M059J (cell line): ENCODE results near the gene LTK. TPM values are rescaled to one million over a fixed set of nuclear protein-coding genes. Genes with fewer than 3 reads are reported as not detected.

Source experiments
- DNase-seq: peaks from one replicate; pipeline ENCODE4 v3.0.0-alpha.2; 2012; ENCODE audit warnings: low read depth
- total RNA-seq: library from RNA; depleted of rRNA; stranded (reverse); fragments of >200 nt; shearing (Covaris generic); gene quantifications from 2 replicates; pipeline ENCODE4 v1.2.3, GENCODE V29; 2014

Gene LTK
- total RNA-seq, 1 experiment from 2014 or later = not detected

DNA sequence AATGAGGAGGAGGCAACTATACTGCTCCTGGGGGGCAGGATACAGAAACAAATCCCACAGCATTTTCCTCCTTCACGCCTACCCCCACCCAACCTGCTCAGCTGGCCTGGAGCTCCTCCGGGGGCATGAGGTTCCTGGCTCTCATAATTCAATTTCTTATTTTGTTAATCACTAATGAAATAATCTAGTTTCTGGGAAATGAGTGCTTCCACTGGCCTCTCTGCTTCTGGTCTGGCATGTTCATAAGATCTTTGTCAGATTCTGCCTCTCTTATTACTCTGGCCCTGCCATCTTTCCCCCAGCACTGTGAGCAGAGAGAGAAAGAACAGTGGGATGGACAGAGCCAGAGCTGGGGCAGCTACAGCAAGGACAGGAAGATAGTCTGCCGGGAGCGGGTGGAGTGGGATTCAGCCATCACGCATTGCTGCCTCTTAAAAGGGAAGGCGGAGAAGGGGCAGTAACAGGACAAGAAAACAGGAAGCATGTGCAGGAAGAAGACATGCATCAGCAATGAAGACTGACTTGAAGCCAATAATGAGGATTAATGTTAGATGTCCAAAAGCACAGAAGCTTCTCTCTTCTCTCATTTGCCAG is 16.8 kb upstream of the LTK start:
- DNase-seq = no peak

DNA sequence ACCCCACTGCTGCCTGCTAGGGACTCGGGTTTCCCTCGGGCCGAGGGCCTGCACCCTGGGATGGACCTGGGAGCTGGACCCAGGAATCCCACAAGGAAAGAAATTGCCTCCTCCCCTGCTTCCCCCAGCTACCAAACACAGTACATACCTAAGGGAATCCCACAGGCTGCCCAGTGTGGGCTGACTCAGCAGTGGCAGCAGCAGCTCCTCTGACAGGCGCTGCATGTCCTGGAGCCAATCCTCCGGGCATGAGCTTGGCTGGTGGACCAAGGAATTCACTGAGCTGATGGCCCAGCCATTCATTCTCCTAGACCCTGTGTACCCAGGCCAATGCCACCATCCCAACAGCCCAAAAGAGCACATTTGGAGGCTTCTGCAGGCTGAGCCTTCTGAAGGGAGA is 9.5 kb upstream of the LTK start:
- DNase-seq = peak; percentile 32

DNA sequence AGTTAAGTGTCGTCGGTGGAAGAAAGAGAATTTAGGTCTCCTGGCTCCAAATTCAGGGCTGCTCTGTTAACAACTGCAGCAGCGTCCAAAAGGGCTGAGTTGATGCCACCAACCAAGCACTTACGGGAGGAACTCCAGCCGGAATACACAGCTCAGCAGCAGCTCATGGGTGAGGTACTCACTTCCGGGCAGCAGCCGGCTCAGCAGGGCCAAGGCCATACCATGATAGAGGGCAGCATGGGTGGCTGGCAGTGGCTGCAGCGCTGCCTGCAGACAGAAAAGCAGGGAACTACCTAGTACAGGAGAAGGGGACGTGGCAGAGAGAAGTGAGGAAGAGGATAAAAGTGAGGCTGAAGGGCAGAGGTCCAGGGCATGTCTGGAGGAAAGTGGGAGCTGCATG is 8.0 kb upstream of the LTK start:
- DNase-seq = no peak

DNA sequence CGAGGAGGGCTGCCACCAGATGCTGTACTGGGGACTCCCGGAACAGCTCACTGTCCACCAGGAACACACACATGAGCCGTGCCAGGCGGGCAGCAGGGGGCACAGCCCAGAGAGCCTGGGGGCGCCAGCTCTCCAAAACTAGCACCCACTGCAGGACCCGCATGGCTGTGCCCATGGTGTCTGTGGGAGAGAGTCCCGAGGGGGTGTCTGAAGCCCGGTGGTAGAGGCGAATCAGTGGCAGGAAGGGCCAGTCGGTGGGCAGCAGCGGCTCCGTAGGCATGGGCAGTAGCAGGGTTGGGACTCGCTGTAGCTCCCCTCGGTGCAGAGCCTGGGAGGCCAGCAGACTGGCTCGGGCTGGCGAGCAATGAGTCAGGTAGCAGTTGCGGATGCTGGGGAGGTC is 7.0 kb upstream of the LTK start:
- no peak for DNase-seq

DNA sequence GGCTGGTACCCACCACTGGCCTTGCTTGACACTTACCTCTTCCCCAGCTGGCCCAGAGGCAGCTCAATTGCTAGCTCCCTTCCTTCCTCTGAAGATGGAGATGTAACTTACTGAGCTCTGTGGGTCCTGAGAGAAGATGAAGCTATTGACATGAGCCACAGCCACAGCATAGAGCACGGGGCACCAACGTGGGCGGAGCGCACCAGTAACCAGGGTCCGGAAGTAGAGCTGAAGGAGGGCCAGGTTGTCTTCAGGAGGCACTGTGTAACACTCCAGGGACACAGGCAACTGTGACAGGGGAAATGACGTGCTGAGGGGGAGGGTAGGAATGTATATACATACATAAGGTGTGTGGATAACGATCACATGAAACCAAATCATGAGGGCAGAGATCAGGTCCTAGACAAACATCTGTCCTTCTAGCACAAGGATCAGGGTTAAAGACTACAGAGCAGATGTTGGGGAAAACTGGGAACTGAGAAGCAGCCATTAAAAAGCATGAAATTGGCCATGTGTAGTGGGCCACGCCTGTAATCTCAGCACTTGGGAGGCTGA is 4.3 kb upstream of the LTK start:
- no peak for DNase-seq

DNA sequence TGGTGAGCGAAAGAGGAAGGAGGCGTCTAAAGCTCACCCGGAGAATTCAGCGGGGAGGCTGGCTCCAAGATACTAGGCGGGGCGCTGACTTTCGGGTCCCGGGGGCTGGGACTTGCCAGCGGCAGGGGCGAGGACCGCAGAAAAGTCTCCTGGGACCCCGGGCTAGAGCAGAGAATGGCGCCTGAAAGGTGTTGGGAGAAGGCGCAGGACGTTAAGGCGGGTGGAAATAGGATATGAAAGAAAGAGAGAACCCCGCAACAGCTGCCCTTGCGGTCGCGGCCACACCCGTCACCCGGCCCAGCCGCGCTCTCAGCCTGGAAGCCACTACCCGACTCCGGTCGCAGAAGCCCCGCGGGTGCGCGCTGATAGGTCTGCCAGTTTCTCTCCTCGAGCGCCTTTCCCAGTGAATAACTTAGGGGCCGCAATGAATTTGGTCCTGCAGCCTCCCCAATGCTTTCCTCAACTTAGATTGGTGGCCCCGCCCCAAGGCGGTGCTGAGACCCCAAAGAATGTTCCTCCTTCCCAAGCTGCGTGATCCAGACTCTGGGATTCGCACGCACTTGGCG is 604 bp downstream of the LTK start:
- peak; percentile 11 for DNase-seq

DNA sequence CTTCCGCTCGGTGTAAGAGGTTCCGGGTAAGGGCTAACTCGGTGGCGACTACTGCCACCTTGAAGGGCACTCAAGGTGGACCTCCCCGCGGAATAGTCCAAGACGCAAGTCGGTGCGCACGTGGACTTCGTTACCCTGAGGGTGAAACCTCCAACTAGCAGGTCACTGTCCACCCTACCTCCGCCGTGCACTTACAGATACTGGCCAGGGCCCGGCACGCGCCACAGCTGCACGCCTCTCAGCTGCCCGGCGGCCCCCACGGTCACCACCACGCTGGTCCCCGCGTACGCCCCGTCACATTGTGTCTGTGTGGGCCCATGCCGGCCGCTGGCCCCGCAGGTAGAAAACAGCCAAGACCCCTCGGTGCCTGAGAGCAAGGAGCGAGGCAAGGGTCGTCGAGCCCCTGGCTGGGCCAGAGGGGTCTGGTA is 1.1 kb downstream of the LTK start:
- DNase-seq = no peak

DNA sequence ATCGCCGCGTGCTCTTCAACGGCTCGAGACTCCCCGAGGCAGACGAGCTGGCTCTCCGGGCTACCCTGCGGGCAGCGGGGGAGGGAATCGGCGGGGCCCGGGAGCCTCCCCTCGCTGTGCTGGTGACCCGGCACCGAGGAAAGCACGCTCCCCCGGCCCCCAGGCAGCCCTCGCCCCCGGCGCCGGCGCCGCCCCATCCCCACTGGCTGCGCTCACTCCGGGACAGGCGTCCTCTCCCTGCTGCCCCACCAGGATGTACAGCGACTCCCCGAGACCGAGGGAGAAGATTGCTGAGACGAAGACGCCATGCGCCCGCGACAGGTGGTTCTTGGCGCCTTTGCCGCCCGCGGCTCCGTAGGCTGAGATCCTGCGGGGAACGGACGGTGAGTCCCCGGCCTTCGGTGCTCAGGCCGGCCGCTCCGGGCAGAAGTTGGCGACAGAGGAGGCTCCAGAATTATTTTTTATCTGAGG is 1.7 kb downstream of the LTK start:
- DNase-seq = no peak

DNA sequence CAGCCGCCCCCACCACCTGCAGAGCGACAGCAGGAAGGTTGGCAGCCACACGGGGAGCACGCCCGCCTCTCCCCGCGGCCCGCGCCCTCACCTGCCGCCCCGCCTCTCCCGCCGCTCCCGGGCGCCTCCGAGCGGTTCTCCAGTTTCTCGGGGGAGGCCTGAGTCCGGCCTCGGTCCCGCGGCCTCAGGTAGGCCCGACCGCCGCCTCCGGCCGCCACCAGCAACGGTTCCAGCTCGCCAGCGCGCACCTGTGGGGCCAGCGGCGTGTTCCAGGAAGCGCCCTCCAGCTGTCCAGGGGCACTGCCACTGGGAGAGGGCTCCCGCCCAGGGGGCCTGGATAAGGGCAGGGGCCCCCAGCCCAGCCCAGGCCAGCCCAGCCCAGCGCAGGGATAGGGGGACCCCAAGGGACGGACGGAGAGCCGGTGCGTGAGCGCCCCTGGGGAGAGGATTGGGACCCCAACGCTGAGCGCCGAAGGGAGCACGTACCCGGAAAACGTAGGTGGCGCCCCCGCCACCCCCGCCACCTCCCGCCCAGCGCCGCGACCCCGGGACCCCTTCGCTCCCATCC is 2.2 kb downstream of the LTK start:
- DNase-seq = no peak

DNA sequence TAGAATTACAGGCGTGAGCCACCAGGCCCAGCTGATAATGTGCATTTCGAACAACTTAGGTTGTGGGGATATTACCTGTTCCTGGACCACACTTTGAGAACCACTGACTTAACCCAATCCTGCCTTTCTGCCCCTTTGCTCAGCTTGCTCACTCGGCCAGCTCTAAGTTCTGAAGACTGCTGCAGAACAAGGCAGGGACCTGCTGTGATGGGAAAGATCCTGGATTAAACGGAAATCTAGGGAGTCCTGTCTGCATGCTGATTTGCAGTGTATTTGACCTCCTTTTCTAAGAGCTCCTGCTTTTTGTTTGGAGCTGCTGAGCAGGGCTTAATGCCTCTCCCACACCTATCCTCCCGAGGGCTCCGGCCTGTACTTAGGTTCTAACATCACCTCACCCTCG is 2.9 kb downstream of the LTK start:
- DNase-seq = no peak

DNA sequence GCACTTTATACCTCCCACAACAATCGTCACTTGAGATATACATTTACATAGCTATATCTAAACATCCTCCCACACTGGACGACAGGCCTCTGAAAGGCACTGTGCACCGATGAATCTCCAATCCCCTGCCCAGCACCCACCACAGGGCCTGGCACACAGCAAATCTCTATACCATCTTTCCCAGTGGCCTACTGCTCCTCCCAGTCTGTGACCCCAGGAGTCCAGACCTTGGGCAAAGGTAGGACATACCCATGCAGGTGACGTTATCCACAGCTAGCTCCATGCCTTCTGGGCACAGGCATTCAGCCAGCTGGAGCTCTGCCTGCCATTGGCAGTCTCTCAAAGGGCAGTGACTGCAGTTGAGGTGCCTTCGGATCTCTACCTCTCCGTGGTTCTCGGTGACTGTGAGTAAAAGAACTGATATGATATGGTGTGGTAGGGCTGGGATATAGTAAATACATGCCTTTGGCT is 5.8 kb downstream of the LTK start:
- peak; percentile 63 for DNase-seq

DNA sequence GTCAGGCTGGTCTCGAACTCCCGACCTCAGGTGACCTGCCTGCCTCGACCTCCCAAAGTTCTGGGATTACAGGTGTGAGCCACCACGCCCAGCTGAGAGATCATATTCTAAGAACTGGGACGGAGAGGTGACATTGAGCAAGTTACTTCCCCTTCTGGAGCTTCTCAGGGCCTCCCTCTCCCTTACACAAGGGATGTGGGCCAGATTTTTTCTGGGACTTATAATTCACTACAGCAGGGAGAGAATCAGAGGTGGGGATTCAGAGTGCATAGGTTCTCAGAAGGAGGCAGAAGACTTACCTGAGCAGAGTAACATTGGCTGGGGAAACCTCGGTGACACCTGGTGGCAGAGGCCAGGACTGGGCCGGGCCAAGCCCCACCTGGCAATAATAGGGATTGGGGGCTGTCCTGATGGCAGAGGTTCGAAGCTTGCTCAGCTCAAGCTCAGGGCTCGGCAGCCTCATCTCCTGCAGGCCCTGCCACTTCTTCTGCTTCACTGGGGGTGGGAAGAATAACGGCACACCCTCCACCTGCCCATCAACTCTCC is 6.8 kb downstream of the LTK start:
- no peak for DNase-seq

DNA sequence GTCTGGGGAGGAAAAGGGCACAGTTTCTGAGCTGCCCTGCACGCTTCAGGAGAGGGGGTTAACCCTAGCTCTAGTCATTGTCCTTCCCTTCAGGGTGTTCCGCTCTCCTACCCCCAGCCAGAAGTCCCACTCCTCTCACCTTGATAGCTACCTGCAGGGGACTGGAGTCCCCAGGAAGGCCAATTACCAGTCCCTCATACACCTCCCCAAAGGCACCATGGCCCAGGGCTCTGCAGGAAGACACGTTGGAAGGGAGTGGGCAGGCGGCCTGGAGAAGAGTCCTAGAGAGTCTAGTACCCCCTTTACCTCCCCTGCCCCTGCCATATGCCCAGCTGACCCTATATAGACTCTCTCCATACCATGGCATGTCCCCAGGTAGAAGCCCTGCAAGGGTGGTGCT is 7.9 kb downstream of the LTK start:
- no peak for DNase-seq

DNA sequence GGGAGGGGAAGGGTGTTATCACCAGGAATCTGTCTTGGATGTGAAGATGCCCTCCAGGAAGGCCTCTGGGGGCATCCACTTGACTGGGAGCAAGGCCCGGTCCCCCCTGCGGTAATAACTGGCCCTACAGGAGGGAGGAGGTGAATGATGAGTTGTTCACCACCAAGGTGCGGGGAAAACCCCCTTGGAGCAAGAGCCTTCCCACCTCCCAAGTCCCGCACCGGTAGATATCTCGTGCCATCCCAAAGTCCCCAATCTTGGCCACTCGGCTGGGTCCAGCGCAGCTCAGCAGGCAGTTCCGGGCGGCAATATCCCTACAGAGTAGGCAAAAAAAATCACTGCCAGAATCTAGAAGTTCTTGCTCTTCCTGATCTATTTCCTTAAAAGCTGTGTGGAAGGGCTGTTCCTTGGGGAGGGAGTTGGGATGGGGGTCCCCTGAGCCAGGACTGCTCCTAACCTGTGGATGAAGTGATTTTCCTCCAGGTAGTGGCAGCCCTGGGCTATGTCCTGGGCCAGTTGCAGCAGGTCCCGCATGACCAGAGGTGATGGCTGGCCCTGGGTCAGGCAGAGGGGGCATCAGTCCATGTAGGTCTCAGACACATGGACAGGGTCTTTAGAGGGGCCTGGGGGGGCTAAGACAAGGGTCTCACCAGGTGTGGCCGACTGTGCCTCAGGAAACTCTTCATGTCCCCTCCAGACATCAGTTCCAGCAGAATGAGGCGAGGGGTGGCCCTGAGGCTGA is 8.7 kb downstream of the LTK start:
- no peak for DNase-seq

DNA sequence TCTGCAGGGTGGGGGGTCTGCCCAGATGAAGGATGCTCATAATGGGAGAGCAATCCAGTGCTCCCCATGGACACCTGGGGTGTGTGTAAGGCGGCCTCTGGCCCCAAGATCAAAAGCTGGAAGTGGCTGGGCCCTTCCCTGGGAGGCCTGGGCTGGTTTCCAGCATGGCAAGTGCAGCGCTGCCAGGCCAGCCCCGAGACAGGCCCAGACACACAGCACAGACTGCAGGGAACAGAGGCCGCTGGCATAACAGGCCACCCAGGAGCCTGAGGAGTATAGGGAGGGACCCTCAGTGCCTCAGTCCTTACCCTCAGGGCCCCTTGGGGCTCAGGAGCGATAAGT is 10.0 kb downstream of the LTK start:
- no peak for DNase-seq

DNA sequence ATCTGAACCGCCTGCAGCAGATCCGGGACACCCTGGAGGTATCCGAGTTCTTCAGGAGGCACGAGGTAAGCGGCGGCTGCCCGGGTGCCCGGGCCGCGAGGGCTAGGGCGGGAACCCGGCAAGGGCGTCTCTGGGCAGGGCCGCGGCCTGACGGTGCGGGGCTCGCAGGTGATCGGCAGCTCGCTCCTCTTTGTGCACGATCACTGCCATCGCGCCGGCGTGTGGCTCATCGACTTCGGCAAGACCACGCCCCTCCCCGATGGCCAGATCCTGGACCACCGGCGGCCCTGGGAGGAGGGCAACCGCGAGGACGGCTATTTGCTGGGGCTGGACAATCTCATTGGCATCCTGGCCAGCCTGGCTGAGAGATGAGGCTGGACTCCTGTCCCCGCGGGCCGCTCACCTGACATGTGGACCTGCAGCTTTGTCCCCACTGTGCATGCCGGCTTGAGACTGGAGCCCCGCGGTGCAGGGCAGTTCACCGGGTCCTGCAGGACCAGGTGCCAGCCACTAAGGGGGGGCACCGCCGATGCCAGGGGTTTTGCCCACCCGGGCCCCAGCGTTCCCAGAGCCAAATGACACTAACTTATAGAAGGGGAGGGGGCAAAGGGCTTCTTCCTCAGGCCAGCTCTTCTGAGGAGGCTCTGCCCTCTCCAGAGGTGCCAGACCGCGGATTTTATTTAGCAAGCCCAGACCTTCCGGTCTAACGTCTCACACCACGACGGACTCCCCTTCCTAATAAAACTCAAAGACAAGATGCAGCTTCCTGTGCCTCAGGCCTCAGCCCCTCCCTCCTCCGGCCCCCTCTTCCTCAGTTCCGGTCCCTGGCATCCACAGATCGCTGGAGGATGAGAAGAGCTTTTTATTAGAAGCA is 10.6 kb downstream of the LTK start:
- DNase-seq = no peak

DNA sequence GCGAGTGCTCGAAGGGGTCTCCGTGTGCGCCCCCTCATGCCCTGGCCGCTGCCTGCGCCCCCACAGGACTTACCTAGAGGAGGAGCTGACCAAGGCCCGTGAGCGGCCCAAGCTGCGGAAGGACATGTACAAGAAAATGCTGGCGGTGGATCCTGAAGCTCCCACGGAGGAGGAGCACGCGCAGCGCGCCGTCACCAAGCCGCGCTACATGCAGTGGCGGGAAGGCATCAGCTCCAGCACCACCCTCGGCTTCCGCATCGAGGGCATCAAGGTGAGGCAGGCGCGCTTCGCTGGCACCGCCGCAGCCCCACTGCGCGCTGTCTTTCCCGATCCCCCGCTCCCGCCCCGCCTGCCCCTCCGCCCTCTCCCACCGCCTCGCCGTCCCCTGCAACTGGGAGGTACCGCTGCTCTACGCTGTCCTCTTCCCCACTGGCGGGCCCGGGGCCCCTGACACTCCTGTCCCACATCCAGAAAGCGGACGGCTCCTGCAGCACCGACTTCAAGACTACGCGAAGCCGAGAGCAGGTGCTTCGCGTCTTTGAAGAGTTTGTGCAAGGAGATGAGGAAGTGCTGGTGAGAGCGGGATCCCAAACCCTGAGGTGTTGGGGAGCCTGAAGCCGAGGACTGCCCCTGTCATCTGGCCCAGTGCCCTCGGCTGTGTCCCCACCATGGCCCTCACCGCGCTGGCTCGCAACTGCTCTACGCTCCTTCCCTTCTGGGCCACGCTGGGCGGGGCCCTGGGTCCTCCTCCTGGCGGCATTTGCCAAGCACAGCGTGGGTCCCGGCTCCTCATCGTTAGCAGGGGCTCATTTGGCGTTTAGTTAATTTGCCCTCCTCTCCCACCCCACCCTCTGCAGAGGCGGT is 11.5 kb downstream of the LTK start:
- no peak for DNase-seq

DNA sequence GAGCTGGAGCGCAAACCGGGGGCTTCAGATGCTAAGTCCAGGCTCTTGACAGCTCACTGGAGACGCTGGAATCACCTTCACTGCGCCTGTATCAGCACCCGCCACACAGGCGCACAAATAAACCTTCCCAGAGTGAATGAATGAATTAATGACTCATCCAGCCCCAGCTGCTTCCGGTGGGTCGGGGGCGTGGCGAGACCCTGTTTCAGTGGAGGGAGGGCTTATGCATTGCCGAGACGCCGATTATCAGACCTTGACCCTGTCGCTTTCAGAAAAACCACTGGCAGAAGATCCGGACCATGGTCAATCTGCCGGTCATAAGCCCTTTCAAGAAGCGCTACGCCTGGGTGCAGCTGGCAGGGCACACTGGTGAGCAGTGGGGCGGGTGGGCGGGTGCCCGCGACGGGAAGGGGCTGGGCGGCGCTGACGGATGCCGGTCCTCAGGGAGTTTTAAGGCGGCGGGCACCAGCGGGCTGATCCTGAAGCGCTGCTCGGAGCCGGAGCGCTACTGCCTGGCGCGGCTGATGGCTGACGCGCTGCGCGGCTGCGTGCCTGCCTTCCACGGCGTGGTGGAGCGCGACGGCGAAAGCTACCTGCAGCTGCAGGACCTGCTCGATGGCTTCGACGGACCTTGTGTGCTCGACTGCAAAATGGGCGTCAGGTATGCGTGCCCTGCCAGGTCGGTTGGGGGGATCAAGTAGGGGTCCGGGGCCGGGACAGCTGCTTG is 12.3 kb downstream of the LTK start:
- no peak for DNase-seq

DNA sequence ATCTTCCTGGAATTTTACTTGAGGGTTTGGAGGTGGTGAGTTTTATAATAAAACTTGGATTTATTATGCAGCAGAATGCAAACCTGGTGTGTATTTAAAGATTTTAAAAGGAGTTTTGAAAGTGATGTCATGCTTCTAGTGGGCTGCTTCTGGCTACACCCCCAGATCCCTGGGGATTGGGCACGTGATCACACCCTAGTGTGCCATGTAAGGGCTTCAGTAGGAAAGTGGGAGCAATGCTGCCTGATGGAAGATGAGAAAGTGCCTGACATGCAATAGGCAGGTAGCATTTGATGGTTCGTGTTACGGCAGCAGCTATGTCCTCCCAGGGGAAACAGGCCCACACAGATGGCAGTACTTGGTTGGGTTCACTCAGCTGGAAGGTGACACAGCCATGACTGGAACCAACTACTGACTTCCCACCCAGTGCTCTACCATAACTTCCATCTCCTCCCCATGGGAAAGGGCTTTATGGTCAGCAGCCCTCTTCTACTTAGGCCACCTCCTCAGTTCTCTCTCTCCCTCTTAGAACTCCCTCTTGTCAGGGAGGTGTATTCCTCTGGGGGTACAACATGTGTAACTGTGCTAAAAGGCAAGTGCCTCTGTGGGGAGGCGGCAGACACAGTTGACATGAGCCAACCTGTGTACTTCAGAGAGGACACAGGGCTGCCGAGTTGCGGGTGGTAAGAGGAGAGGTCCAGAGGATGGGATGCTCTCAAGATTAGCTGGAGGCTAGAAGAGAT is 14.3 kb downstream of the LTK start:
- no peak for DNase-seq
